IMR-90 (cell line): ENCODE measurements around the gene CCDC69. TPM values are rescaled to one million over a fixed set of nuclear protein-coding genes. Genes with fewer than 3 reads are reported as not detected.

ENCODE experiments used
- ATAC-seq: fragments of 200-7000 bp; cut with Tn5 transposase; 2 replicates; pipeline ENCODE4 v1.9.1; 2020; ENCODE audit warnings: low read depth, mild to moderate bottlenecking, moderate library complexity
- BruUV-seq: library from RNA; stranded (reverse); fragments of 400-500 nt; replicated peaks from 2 replicates; lab custom pipeline; 2021; lab: Mats Ljungman, UMichigan
- CTCF ChIA-PET: fragments of 300-600 bp; formaldehyde crosslinking; extraction: SDS; loops from one replicate; lab custom pipeline; 2021; ENCODE audit warnings: antibody characterized with exemption; lab: Yijun Ruan, JAX
- POLR2A ChIA-PET: fragments of 300-600 bp; sonication (Branson Sonifier 250); formaldehyde crosslinking; loops from one replicate; lab custom pipeline; 2022; ENCODE audit warnings: antibody characterized with exemption; ENCODE audit not compliant: unreplicated experiment; lab: Charles Lee
- DNase-seq: peaks from one replicate; pipeline ENCODE4 v3.0.0; 2013
- H2AFZ ChIP-seq: replicated peaks from 2 replicates; pipeline ENCODE3; 2013; ENCODE audit warnings: low read length, mild to moderate bottlenecking; ENCODE audit not compliant: poor library complexity
- H2AK5ac ChIP-seq: 2 replicates; pipeline ENCODE4 v1.6.1; 2013; ENCODE audit warnings: low read depth, low read length, inconsistent platforms
- H2AK9ac ChIP-seq: replicated peaks from 2 replicates; pipeline ENCODE3; 2013; ENCODE audit warnings: mild to moderate bottlenecking, low read depth, low read length, moderate library complexity; ENCODE audit not compliant: poor library complexity
- H2BK120ac ChIP-seq: 2 replicates; pipeline ENCODE4 v1.6.1; 2013; ENCODE audit warnings: low read depth, low read length, inconsistent platforms
- H2BK15ac ChIP-seq: 3 replicates; pipeline ENCODE4 v1.6.1; 2013; ENCODE audit warnings: low read depth, low read length, inconsistent platforms
- H2BK20ac ChIP-seq: 2 replicates; pipeline ENCODE4 v1.6.1; 2013; ENCODE audit warnings: low read depth, mild to moderate bottlenecking, inconsistent platforms, low read length, moderate library complexity
- H2BK5ac ChIP-seq: 2 replicates; pipeline ENCODE4 v1.6.1; 2013; ENCODE audit warnings: mild to moderate bottlenecking, low read depth, low read length, inconsistent platforms; ENCODE audit not compliant: poor library complexity, severe bottlenecking
- H3K14ac ChIP-seq: replicated peaks from 2 replicates; pipeline ENCODE4 v1.6.1; 2013; ENCODE audit warnings: low read depth, low read length, inconsistent platforms
- H3K18ac ChIP-seq: 2 replicates; pipeline ENCODE4 v1.6.1; 2013; ENCODE audit warnings: low read depth, low read length, control low read depth
- H3K23ac ChIP-seq: 2 replicates; pipeline ENCODE4 v1.6.1; 2013; ENCODE audit warnings: low read depth, low read length, inconsistent platforms
- H3K27ac ChIP-seq: 2 replicates; pipeline ENCODE4 v1.5.1; 2013; ENCODE audit warnings: mild to moderate bottlenecking, control low read depth, low read length; ENCODE audit not compliant: insufficient read depth
- H3K27me3 ChIP-seq: 2 replicates; pipeline ENCODE4 v1.6.1; 2013; ENCODE audit warnings: low read length; ENCODE audit not compliant: control insufficient read depth, insufficient read depth
- H3K36me3 ChIP-seq: 2 replicates; pipeline ENCODE4 v1.6.1; 2013; ENCODE audit warnings: low read length, mixed read lengths; ENCODE audit not compliant: control insufficient read depth, insufficient read depth
- H3K4ac ChIP-seq: 2 replicates; pipeline ENCODE4 v1.6.1; 2013; ENCODE audit warnings: low read depth, low read length, inconsistent platforms
- H3K4me1 ChIP-seq: 2 replicates; pipeline ENCODE4 v1.6.1; 2013; ENCODE audit warnings: low read length, mixed read lengths; ENCODE audit not compliant: control insufficient read depth, insufficient read depth
- H3K4me2 ChIP-seq: 2 replicates; pipeline ENCODE4 v1.6.1; 2013; ENCODE audit warnings: low read depth, mild to moderate bottlenecking, control low read depth, low read length, moderate library complexity
- H3K4me3 ChIP-seq: 2 replicates; pipeline ENCODE4 v1.5.1; 2013; ENCODE audit warnings: low read depth, mild to moderate bottlenecking, control low read depth, low read length, moderate library complexity; ENCODE audit not compliant: insufficient read depth
- H3K56ac ChIP-seq: 2 replicates; pipeline ENCODE4 v1.6.1; 2013; ENCODE audit warnings: low read length, inconsistent platforms; ENCODE audit not compliant: insufficient read depth; ENCODE audit errors: extremely low read depth
- H3K79me1 ChIP-seq, 2 experiments: 2 replicates each; pipeline ENCODE4 v1.6.1; 2013; ENCODE audit warnings: low read length in 2 of 2, inconsistent platforms in 1 of 2, low read depth in 1 of 2
- H3K9ac ChIP-seq: 2 replicates; pipeline ENCODE4 v1.6.1; 2013; ENCODE audit warnings: low read depth, low read length, control low read depth
- H3K9me1 ChIP-seq: 2 replicates; pipeline ENCODE4 v1.6.1; 2013; ENCODE audit warnings: low read length, inconsistent platforms; ENCODE audit not compliant: insufficient read depth
- H3K9me3 ChIP-seq: 2 replicates; pipeline ENCODE4 v1.6.1; 2013; ENCODE audit warnings: low read length; ENCODE audit not compliant: control insufficient read depth, insufficient read depth
- H4K20me1 ChIP-seq: 2 replicates; pipeline ENCODE4 v1.6.1; 2013; ENCODE audit warnings: low read length, inconsistent platforms; ENCODE audit not compliant: insufficient read depth
- H4K5ac ChIP-seq: 2 replicates; pipeline ENCODE4 v1.6.1; 2013; ENCODE audit warnings: mild to moderate bottlenecking, low read depth, low read length, control low read depth
- H4K8ac ChIP-seq, 2 experiments: 2 replicates each; pipeline ENCODE4 v1.6.1; 2013; ENCODE audit warnings: low read depth in 2 of 2, low read length in 2 of 2, control low read depth in 1 of 2, inconsistent platforms in 1 of 2
- H4K91ac ChIP-seq: 2 replicates; pipeline ENCODE4 v1.6.1; 2013; ENCODE audit warnings: low read depth, low read length, inconsistent platforms; ENCODE audit not compliant: insufficient read depth
- BHLHE40 ChIP-seq: fragments of 150-350 bp; IDR thresholded peaks from 2 replicates; pipeline ENCODE4 v1.6.1; 2016; ENCODE audit warnings: mild to moderate bottlenecking, low read depth, low read length
- CEBPB ChIP-seq: IDR thresholded peaks from 2 replicates; pipeline ENCODE4 v1.6.1; 2012; ENCODE audit warnings: low read depth, low read length, improper control_type of control experiment
- CHD1 ChIP-seq: IDR thresholded peaks from 2 replicates; pipeline ENCODE4 v1.6.1; 2012; ENCODE audit warnings: low read depth, low read length, improper control_type of control experiment
- FOS ChIP-seq: fragments of 150-350 bp; IDR thresholded peaks from 2 replicates; pipeline ENCODE4 v1.6.1; 2016; ENCODE audit warnings: low read depth, low read length
- MAFK ChIP-seq: IDR thresholded peaks from 2 replicates; pipeline ENCODE4 v1.6.1; 2012; ENCODE audit warnings: low read depth, low read length, improper control_type of control experiment
- MAZ ChIP-seq: IDR thresholded peaks from 2 replicates; pipeline ENCODE4 v1.6.1; 2012; ENCODE audit warnings: low read depth, mild to moderate bottlenecking, low read length, improper control_type of control experiment, moderate library complexity, borderline replicate concordance
- NFE2L2 ChIP-seq: fragments of 150-350 bp; IDR thresholded peaks from 2 replicates; pipeline ENCODE4 v1.6.1; 2016; ENCODE audit warnings: low read depth, mild to moderate bottlenecking, low read length
- RAD21 ChIP-seq: IDR thresholded peaks from 2 replicates; pipeline ENCODE4 v1.6.1; 2012; ENCODE audit warnings: low read length, improper control_type of control experiment
- RCOR1 ChIP-seq: IDR thresholded peaks from 2 replicates; pipeline ENCODE4 v1.6.1; 2012; ENCODE audit warnings: mild to moderate bottlenecking, low read length, improper control_type of control experiment; ENCODE audit not compliant: insufficient replicate concordance
- RFX5 ChIP-seq: IDR thresholded peaks from 2 replicates; pipeline ENCODE4 v1.8.0; 2012; ENCODE audit warnings: low read depth, mild to moderate bottlenecking, low read length, moderate library complexity
- WGBS, 2 experiments: methylation state at CpG; one replicate each; pipeline versions ENCODE4 v1.1.5 to v1.1.7; 2013; ENCODE audit warnings: missing lambda C conversion rate in 2 of 2; ENCODE audit not compliant: insufficient read length in 1 of 2; ENCODE audit errors: extremely low coverage in 2 of 2; 5-methylcytosine and 5-hydroxymethylcytosine counted together
- dilution Hi-C: fragments of 300-500 bp; cut with HindIII; formaldehyde crosslinking; loops from one replicate; pipeline ENCODE4 v1.14.3; 2018; ENCODE audit warnings: low sequenced_read_pairs; ENCODE audit not compliant: unreplicated experiment
- in situ Hi-C: fragments of 300-500 bp; cut with MboI; formaldehyde crosslinking; loops from 3 replicates; pipeline ENCODE4 v1.14.3; 2019; ENCODE audit warnings: low sequenced_read_pairs, inconsistent platforms, mixed read lengths
- intact Hi-C: fragments of 100-400 bp; cut with micrococcal nuclease; formaldehyde crosslinking; loops from 2 replicates; pipeline ENCODE4 v1.10.0; 2022
- polyA plus RNA-seq, 3 experiments: library from polyadenylated mRNA; depleted of rRNA; stranded (reverse); fragments of >200 nt; gene quantifications; 2 replicates each; pipeline ENCODE4 v1.2.3, GENCODE V29; 2012; ENCODE audit warnings: low replicate concordance in 1 of 3
- total RNA-seq: library from RNA; depleted of rRNA; stranded (reverse); fragments of >200 nt; gene quantifications from 2 replicates; pipeline ENCODE4 v1.2.3, GENCODE V29; 2012
- TF ChIP-seq, protein P1 (sequence below): fragments of 150-350 bp; IDR thresholded peaks from 2 replicates; pipeline ENCODE4 v1.6.1; 2016; ENCODE audit warnings: low read depth, mild to moderate bottlenecking, low read length, moderate library complexity, borderline replicate concordance
- TF ChIP-seq, protein P2 (sequence below): conservative IDR thresholded peaks from 2 replicates; pipeline ENCODE4 v1.5.1; 2012; ENCODE audit warnings: mild to moderate bottlenecking, low read depth, low read length, improper control_type of control experiment
- TF ChIP-seq, protein P3 (sequence below): fragments of 150-350 bp; IDR thresholded peaks from 2 replicates; pipeline ENCODE4 v1.6.1; 2017; ENCODE audit warnings: mild to moderate bottlenecking, antibody characterized with exemption, low read length, low read depth

CCDC69 gene
- total and polyA plus RNA-seq, 2 of the 4 experiments (the other 2 are of a cell fraction), result 0.36 to 0.48 TPM

DNA sequence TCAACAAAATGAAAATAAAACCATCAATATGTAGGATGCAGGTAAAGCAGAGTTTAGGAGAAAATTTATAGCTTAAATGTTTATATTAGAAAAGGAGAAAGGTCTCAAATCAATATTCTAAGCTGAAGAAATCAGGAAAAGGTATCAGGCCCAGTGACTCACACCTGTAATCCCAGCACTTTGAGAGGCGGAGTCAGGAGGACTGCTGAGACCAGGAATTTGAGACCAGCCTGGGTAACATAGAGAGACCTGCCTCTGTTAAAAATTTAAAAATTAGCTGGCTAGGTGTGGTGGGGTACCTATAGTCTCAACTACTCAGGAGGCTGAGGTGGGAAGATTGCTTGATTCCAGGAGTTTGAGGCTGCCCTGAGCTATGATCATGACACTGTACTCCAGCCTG is 32.2 kb downstream of the CCDC69 start:
- H3K4me1 ChIP-seq, result no peaks in the 10 kb centered on the region
- H2AK9ac ChIP-seq, result no peak overlapping the region
- H3K18ac ChIP-seq, result no peak overlapping the region
- H2BK5ac ChIP-seq, result no peak overlapping the region
- DNase-seq (no peak), ATAC-seq (no peak)
- no peak overlapping the region for H2AK5ac ChIP-seq
- H2AFZ ChIP-seq, result no peak overlapping the region
- in situ Hi-C loops (no loop called here), intact Hi-C loops (no loop called here), dilution Hi-C loops (no loop called here)
- H3K4me3 ChIP-seq, result no peak overlapping the region
- ChIA-PET POLR2A (no interaction called here), CTCF (interaction anchor here (0.7 to 0.8 kb wide), 2 partner anchors 10 to 25 kb away, joined by 3 to 5 read pairs; no protein-coding TSS in a partner anchor)
- H3K36me3 ChIP-seq, result no peaks in the 10 kb centered on the region
- no peak overlapping the region for H2BK120ac ChIP-seq
- no peak overlapping the region for H3K27ac ChIP-seq
- peaks cover 4% of the 10 kb centered on the region for H3K27me3 ChIP-seq
- H3K14ac ChIP-seq, result no peak overlapping the region
- no peaks in the 10 kb centered on the region for H4K20me1 ChIP-seq
- H4K5ac ChIP-seq, result no peak overlapping the region
- H3K56ac ChIP-seq, result no peak overlapping the region
- H3K9me1 ChIP-seq, result no peaks in the 10 kb centered on the region
- no peak overlapping the region for H3K4me2 ChIP-seq
- H2BK20ac ChIP-seq, result no peak overlapping the region
- H3K79me1 ChIP-seq, result no peaks in the 10 kb centered on the region
- H3K4ac ChIP-seq, result no peak overlapping the region
- no peak overlapping the region for H3K9ac ChIP-seq
- no peak overlapping the region for H4K8ac ChIP-seq
- no CpG with 5 or more reads among the region's 1 CpG for WGBS, 2 experiments
- no peak overlapping the region for H3K23ac ChIP-seq
- no peak overlapping the region for H2BK15ac ChIP-seq
- H4K91ac ChIP-seq, result no peak overlapping the region
- no TSS peak for BruUV-seq
- H3K9me3 ChIP-seq, result peaks cover 3% of the 10 kb centered on the region; the same call in 1 of the 2 replicates
- TF ChIP-seq BHLHE40, result no peak
- TF ChIP-seq RAD21, result no peak
- TF ChIP-seq RFX5, result no peak
- TF ChIP-seq MAZ, result no peak
- TF ChIP-seq, protein P1, sequence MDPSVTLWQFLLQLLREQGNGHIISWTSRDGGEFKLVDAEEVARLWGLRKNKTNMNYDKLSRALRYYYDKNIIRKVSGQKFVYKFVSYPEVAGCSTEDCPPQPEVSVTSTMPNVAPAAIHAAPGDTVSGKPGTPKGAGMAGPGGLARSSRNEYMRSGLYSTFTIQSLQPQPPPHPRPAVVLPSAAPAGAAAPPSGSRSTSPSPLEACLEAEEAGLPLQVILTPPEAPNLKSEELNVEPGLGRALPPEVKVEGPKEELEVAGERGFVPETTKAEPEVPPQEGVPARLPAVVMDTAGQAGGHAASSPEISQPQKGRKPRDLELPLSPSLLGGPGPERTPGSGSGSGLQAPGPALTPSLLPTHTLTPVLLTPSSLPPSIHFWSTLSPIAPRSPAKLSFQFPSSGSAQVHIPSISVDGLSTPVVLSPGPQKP, result no peak
- TF ChIP-seq, protein P2, sequence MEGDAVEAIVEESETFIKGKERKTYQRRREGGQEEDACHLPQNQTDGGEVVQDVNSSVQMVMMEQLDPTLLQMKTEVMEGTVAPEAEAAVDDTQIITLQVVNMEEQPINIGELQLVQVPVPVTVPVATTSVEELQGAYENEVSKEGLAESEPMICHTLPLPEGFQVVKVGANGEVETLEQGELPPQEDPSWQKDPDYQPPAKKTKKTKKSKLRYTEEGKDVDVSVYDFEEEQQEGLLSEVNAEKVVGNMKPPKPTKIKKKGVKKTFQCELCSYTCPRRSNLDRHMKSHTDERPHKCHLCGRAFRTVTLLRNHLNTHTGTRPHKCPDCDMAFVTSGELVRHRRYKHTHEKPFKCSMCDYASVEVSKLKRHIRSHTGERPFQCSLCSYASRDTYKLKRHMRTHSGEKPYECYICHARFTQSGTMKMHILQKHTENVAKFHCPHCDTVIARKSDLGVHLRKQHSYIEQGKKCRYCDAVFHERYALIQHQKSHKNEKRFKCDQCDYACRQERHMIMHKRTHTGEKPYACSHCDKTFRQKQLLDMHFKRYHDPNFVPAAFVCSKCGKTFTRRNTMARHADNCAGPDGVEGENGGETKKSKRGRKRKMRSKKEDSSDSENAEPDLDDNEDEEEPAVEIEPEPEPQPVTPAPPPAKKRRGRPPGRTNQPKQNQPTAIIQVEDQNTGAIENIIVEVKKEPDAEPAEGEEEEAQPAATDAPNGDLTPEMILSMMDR, result no peak
- TF ChIP-seq FOS, result no peak
- TF ChIP-seq, protein P3, sequence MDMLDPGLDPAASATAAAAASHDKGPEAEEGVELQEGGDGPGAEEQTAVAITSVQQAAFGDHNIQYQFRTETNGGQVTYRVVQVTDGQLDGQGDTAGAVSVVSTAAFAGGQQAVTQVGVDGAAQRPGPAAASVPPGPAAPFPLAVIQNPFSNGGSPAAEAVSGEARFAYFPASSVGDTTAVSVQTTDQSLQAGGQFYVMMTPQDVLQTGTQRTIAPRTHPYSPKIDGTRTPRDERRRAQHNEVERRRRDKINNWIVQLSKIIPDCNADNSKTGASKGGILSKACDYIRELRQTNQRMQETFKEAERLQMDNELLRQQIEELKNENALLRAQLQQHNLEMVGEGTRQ, result no peak
- no peak for TF ChIP-seq MAFK
- TF ChIP-seq RCOR1, result no peak
- TF ChIP-seq CEBPB, result no peak
- no peak for TF ChIP-seq NFE2L2
- TF ChIP-seq CHD1, result no peak
